Measurements from ENCODE around the gene SPAG6. TPM values are rescaled to one million over a fixed set of nuclear protein-coding genes. Genes with fewer than 3 reads are reported as not detected.
A peak's percentile ranks its signal among the peaks of the same experiment; 100 is the strongest.

Gene SPAG6
- total RNA-seq, 2 experiments from 2014 or later, result 0.09 to 0.11 TPM

GRCh38 chr10:22417736-22418268 lies 72.5 kb downstream of the SPAG6 start:
- Mint-ChIP-seq H3K27me3 (no peaks in the 10 kb centered on the region), H3K36me3 (ENCODE audit: low read depth) (no peaks in the 10 kb centered on the region), H3K4me1 (no peaks in the 10 kb centered on the region), H3K9me3 (ENCODE audit: low read depth) (no peaks in the 10 kb centered on the region), H3K27ac (no peak overlapping the region), H3K4me3 (no peak overlapping the region)
- ChIA-PET CTCF (interaction anchor here (1.1 to 1.7 kb wide), 3 partner anchors 12 to 28 kb away, joined by 3 to 5 read pairs (median 5); no protein-coding TSS in a partner anchor), POLR2A (no interaction called here)
- DNase-seq, result no peak
- ATAC-seq, result no peak
- intact Hi-C loops (cut with DNase I, micrococcal nuclease), result no loop called here

- peak; percentile 60 for ATAC-seq
- intact Hi-C loops (cut with DNase I, micrococcal nuclease), result loop anchor here in 1 of 2 experiments (1.0 to 5.0 kb wide), 2 partner anchors 159 to 428 kb away; no protein-coding TSS in a partner anchor
These were observed 75.7 kb downstream of the SPAG6 start for GRCh38 chr10:22420787-22421517.

GRCh38 chr10:22426653-22427052 lies 81.4 kb downstream of the SPAG6 start:
- CTCF ChIA-PET, result interaction anchor here (0.9 to 1.4 kb wide), 2 partner anchors 60 to 416 kb away, joined by 3 to 4 read pairs; no protein-coding TSS in a partner anchor

More at GRCh38 chr10:22420787-22421517, 75.7 kb downstream of the SPAG6 start:
- no peaks in the 10 kb centered on the region for H3K36me3 Mint-ChIP-seq (ENCODE audit: low read depth)
- H3K4me1 Mint-ChIP-seq, result no peaks in the 10 kb centered on the region
- H3K27me3 Mint-ChIP-seq, result no peaks in the 10 kb centered on the region
- ChIA-PET POLR2A (no interaction called here), CTCF (no interaction called here)
- H3K27ac Mint-ChIP-seq, result no peak overlapping the region
- no peak for DNase-seq
- no peak overlapping the region for H3K4me3 Mint-ChIP-seq
- H3K9me3 Mint-ChIP-seq (ENCODE audit: low read depth), result no peaks in the 10 kb centered on the region

DNA sequence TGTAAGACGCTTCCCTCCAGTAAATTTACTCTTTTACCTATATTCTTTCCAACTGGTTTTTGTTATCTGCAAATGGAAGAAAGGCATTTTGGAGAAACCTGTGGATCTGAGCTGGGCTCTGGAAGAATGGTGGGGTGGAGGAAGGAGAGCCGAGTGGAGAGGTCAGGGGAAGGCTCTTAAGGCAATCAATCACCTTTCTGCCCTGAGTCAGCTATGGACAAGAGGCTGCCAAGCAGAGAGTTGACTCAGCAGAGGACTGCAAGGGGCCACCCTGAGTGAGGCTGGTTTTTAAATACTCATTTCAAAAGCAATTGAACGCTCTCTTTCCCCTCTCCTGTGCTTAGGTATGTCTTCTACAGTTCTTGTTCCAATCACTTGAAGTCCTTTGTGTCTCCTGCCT lies 81.8 kb downstream of the SPAG6 start:
- ATAC-seq (peak; percentile 58), DNase-seq (no peak)
- Mint-ChIP-seq H3K9me3 (ENCODE audit: low read depth) (no peaks in the 10 kb centered on the region), H3K27ac (no peak overlapping the region), H3K4me3 (no peak overlapping the region), H3K27me3 (peaks cover 18% of the 10 kb centered on the region), H3K36me3 (ENCODE audit: low read depth) (no peaks in the 10 kb centered on the region), H3K4me1 (no peaks in the 10 kb centered on the region)
- intact Hi-C loops (cut with DNase I, micrococcal nuclease), result no loop called here
- CTCF ChIA-PET, result interaction anchor here (0.7 to 1.4 kb wide), 2 partner anchors 417 to 645 kb away, joined by 3 to 4 read pairs; no protein-coding TSS in a partner anchor
- POLR2A ChIA-PET, result no interaction called here

More at GRCh38 chr10:22426653-22427052, 81.4 kb downstream of the SPAG6 start:
- DNase-seq, result no peak
- Mint-ChIP-seq H3K36me3 (ENCODE audit: low read depth) (no peaks in the 10 kb centered on the region), H3K4me1 (no peaks in the 10 kb centered on the region), H3K4me3 (no peak overlapping the region), H3K27ac (no peak overlapping the region), H3K9me3 (ENCODE audit: low read depth) (no peaks in the 10 kb centered on the region), H3K27me3 (peaks cover 18% of the 10 kb centered on the region)
- no peak for ATAC-seq
- intact Hi-C loops (cut with DNase I, micrococcal nuclease), result no loop called here
- POLR2A ChIA-PET, result no interaction called here

- Mint-ChIP-seq H3K4me3 (no peak overlapping the region), H3K9me3 (ENCODE audit: low read depth) (no peaks in the 10 kb centered on the region), H3K27ac (no peak overlapping the region), H3K36me3 (ENCODE audit: low read depth) (no peaks in the 10 kb centered on the region), H3K27me3 (peaks cover 18% of the 10 kb centered on the region), H3K4me1 (peaks cover 1% of the 10 kb centered on the region)
- ATAC-seq (no peak), DNase-seq (no peak)
- intact Hi-C loops (cut with DNase I, micrococcal nuclease), result no loop called here
- CTCF ChIA-PET, result no interaction called here
- POLR2A ChIA-PET, result no interaction called here
These were observed 82.7 kb downstream of the SPAG6 start for GRCh38 chr10:22427890-22428571.

DNA sequence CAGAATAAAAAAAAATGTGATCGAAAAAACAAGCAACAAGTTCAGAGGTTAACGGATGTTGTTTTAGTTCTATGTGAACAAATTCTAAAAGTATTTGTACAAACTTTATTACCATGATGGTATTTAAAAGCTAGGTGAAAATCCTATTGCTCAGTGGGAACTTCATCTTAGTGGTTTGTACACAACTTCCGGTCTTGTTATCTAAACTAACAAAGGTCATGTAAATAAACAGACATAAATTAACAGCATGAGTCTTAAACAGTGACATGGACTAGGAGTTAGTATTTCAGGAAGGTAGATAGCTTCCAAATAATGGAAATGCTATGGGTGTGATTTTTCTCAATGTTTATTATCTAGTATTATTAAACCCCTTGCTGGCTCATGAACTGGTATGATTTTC lies 83.8 kb downstream of the SPAG6 start:
- CTCF ChIA-PET, result interaction anchor here (0.9 kb wide), 2 partner anchors 19 to 66 kb away, joined by 3 read pairs; no protein-coding TSS in a partner anchor
- Mint-ChIP-seq H3K27ac (no peak overlapping the region), H3K27me3 (peaks cover 18% of the 10 kb centered on the region), H3K4me1 (peaks cover 9% of the 10 kb centered on the region), H3K4me3 (no peak overlapping the region), H3K9me3 (ENCODE audit: low read depth) (no peaks in the 10 kb centered on the region), H3K36me3 (ENCODE audit: low read depth) (no peaks in the 10 kb centered on the region)
- ATAC-seq (no peak), DNase-seq (no peak)
- POLR2A ChIA-PET, result no interaction called here
- intact Hi-C loops (cut with DNase I, micrococcal nuclease), result no loop called here

GRCh38 chr10:22429981-22430421 lies 84.7 kb downstream of the SPAG6 start:
- Mint-ChIP-seq H3K9me3 (ENCODE audit: low read depth) (no peaks in the 10 kb centered on the region), H3K27ac (no peak overlapping the region), H3K4me3 (no peak overlapping the region), H3K36me3 (ENCODE audit: low read depth) (no peaks in the 10 kb centered on the region), H3K4me1 (peaks cover 18% of the 10 kb centered on the region), H3K27me3 (peaks cover 18% of the 10 kb centered on the region)
- no peak for DNase-seq
- ChIA-PET CTCF (interaction anchor here (0.9 to 1.2 kb wide), 3 partner anchors 12 to 65 kb away, joined by 3 to 5 read pairs (median 3); no protein-coding TSS in a partner anchor), POLR2A (interaction anchor here (0.6 kb wide), 1 partner anchor 1780 kb away, joined by 3 read pairs; no protein-coding TSS in a partner anchor)
- ATAC-seq, result no peak
- intact Hi-C loops (cut with DNase I, micrococcal nuclease), result loop anchor here (10.0 kb wide), 2 partner anchors 255 to 265 kb away; no protein-coding TSS in a partner anchor

DNA sequence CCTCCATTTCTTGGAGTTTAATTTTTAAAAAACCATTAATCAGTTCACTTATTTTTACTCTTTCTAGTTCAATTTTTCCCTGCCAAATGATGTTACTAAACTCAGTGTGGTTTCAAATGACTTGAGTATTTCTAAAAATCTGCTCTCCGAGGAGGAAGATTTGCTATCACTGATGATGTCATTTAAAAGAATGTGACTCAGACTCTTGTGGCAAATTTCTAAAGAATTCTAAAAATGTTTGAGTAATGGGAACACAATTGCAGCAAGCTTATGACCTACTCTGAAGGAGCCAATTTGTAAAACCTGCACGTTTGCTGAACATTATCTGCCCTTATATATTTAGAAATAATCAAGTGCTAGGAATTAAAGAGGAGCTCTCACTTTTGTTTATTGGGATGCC lies 88.6 kb downstream of the SPAG6 start:
- intact Hi-C loops (cut with DNase I, micrococcal nuclease), result loop anchor here (1.0 to 10.0 kb wide), 4 partner anchors 55 to 261 kb away; no protein-coding TSS in a partner anchor
- Mint-ChIP-seq H3K27me3 (peaks cover 7% of the 10 kb centered on the region), H3K36me3 (ENCODE audit: low read depth) (no peaks in the 10 kb centered on the region), H3K4me1 (peaks cover 43% of the 10 kb centered on the region), H3K4me3 (no peak overlapping the region), H3K9me3 (ENCODE audit: low read depth) (no peaks in the 10 kb centered on the region), H3K27ac (peak overlapping the region; percentile 58)
- POLR2A ChIA-PET, result interaction anchor here (1.6 kb wide), 1 partner anchor 64 kb away, joined by 3 read pairs; no protein-coding TSS in a partner anchor
- CTCF ChIA-PET, result interaction anchor here (0.7 to 1.5 kb wide), 4 partner anchors 11 to 424 kb away, joined by 3 read pairs; no protein-coding TSS in a partner anchor
- ATAC-seq (peak; percentile 14), DNase-seq (no peak)

- Mint-ChIP-seq H3K4me3 (no peak overlapping the region), H3K4me1 (peaks cover 48% of the 10 kb centered on the region), H3K27me3 (peaks cover 7% of the 10 kb centered on the region), H3K9me3 (ENCODE audit: low read depth) (no peaks in the 10 kb centered on the region), H3K36me3 (ENCODE audit: low read depth) (no peaks in the 10 kb centered on the region), H3K27ac (no peak overlapping the region)
- ChIA-PET POLR2A (interaction anchor here (0.5 to 1.6 kb wide), 2 partner anchors 65 to 483 kb away, joined by 3 to 10 read pairs; no protein-coding TSS in a partner anchor), CTCF (interaction anchor here (0.6 to 1.5 kb wide), 3 partner anchors 94 to 424 kb away, joined by 3 read pairs; no protein-coding TSS in a partner anchor)
- DNase-seq (no peak), ATAC-seq (no peak)
- intact Hi-C loops (cut with DNase I, micrococcal nuclease), result loop anchor here (1.0 to 10.0 kb wide), 4 partner anchors 55 to 260 kb away; no protein-coding TSS in a partner anchor
These were observed 89.2 kb downstream of the SPAG6 start for GRCh38 chr10:22434521-22434920.

- ChIA-PET CTCF (interaction anchor here (0.7 kb wide), 1 partner anchor 217 kb away, joined by 4 read pairs; no protein-coding TSS in a partner anchor), POLR2A (no interaction called here)
- peaks cover 53% of the 10 kb centered on the region for H3K4me1 Mint-ChIP-seq
- H3K9me3 Mint-ChIP-seq (ENCODE audit: low read depth), result no peaks in the 10 kb centered on the region
- intact Hi-C loops (cut with DNase I, micrococcal nuclease), result loop anchor here (2.0 to 10.0 kb wide), 15 partner anchors 68 to 941 kb away; partner anchors contain the start of genes BMI1 (in 1 of the 2), COMMD3 (in 1 of the 2), DNAJC1 (in 1 of the 2) and MSRB2 (in 1 of the 2)
- no peak overlapping the region for H3K27ac Mint-ChIP-seq
- H3K36me3 Mint-ChIP-seq (ENCODE audit: low read depth), result no peaks in the 10 kb centered on the region
- ATAC-seq (no peak), DNase-seq (peak; percentile 27)
- peak overlapping the region; percentile 90 for H3K4me3 Mint-ChIP-seq
- H3K27me3 Mint-ChIP-seq, result no peaks in the 10 kb centered on the region
These were observed 90.4 kb downstream of the SPAG6 start for GRCh38 chr10:22435650-22436049.
